PFSK-1 (cell line): ENCODE results near the gene MLYCD.

ENCODE experiments used
- FOXP2 ChIP-seq: optimal IDR thresholded peaks from 2 replicates; pipeline ENCODE3; 2011; ENCODE audit warnings: borderline replicate concordance, control low read depth, inconsistent platforms; ENCODE audit not compliant: insufficient read depth; ENCODE audit errors: extremely low read length, extremely low read depth
- POLR2AphosphoS5 ChIP-seq: IDR thresholded peaks from 2 replicates; pipeline ENCODE4 v1.6.1; 2012; ENCODE audit warnings: low read depth, mild to moderate bottlenecking, control low read depth, low read length, moderate library complexity
- SIN3A ChIP-seq: IDR thresholded peaks from 2 replicates; pipeline ENCODE4 v1.6.1; 2012; ENCODE audit warnings: mild to moderate bottlenecking, low read length, moderate library complexity, borderline replicate concordance; ENCODE audit not compliant: insufficient read depth
- TAF1 ChIP-seq: IDR thresholded peaks from 2 replicates; pipeline ENCODE4 v1.6.1; 2012; ENCODE audit warnings: low read length, control low read depth, borderline replicate concordance; ENCODE audit not compliant: insufficient read depth
- TF ChIP-seq, protein P1 (sequence below), 2 experiments: IDR thresholded peaks; 2 replicates each; pipeline versions ENCODE4 v1.6.1 to v1.8.0; 2011 to 2012; ENCODE audit warnings: low read depth in 2 of 2, low read length in 2 of 2, control low read depth in 1 of 2, inconsistent platforms in 1 of 2, mild to moderate bottlenecking in 1 of 2, moderate library complexity in 1 of 2; ENCODE audit not compliant: insufficient read depth in 1 of 2

The MLYCD gene

DNA sequence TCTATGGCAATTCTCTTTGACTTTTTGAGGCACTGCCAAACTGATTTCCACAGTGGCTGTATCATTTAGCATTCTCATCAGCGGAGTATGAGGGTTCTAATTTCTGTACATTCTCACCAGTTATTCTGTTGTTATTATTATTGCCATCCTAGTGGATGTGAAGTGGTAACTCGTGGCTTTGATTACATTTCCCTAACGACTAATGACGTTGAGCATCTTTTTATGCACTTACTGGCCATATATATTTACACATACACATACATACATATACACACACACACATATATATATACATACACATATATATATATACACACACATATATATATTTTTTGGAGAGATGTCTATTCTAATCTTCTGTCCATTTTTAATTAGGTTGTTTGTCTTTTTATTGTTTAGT lies 3.7 kb upstream of the MLYCD start:
- TF ChIP-seq FOXP2: no peak
- no peak for TF ChIP-seq TAF1
- no peak for TF ChIP-seq POLR2AphosphoS5
- TF ChIP-seq SIN3A: no peak
- TF ChIP-seq, protein P1, sequence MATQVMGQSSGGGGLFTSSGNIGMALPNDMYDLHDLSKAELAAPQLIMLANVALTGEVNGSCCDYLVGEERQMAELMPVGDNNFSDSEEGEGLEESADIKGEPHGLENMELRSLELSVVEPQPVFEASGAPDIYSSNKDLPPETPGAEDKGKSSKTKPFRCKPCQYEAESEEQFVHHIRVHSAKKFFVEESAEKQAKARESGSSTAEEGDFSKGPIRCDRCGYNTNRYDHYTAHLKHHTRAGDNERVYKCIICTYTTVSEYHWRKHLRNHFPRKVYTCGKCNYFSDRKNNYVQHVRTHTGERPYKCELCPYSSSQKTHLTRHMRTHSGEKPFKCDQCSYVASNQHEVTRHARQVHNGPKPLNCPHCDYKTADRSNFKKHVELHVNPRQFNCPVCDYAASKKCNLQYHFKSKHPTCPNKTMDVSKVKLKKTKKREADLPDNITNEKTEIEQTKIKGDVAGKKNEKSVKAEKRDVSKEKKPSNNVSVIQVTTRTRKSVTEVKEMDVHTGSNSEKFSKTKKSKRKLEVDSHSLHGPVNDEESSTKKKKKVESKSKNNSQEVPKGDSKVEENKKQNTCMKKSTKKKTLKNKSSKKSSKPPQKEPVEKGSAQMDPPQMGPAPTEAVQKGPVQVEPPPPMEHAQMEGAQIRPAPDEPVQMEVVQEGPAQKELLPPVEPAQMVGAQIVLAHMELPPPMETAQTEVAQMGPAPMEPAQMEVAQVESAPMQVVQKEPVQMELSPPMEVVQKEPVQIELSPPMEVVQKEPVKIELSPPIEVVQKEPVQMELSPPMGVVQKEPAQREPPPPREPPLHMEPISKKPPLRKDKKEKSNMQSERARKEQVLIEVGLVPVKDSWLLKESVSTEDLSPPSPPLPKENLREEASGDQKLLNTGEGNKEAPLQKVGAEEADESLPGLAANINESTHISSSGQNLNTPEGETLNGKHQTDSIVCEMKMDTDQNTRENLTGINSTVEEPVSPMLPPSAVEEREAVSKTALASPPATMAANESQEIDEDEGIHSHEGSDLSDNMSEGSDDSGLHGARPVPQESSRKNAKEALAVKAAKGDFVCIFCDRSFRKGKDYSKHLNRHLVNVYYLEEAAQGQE (IDR thresholded peaks at IDR 0.05; ENCODE audit: insufficient read depth in 1 of 2, low read depth in 2 of 2, low read length in 2 of 2): no peak

DNA sequence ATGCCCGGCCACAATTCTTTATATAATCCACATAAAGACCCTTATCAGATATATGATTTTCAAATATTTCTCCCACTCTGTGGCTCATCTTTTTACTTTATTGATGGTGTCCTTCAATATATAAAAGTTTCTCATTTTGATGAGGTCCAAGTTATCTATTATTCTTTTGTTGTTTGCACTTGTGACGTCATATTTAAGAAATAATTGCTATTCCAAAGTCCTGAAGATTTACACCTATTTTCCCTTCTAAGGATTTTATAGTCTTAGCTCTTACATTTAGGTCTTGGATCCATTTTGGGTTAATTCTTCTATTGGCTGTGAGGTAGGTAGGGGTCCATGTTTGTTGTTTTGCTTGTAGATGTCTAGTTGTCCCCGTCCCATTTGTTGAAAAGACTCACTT lies 3.0 kb upstream of the MLYCD start:
- no peak for TF ChIP-seq POLR2AphosphoS5
- TF ChIP-seq, protein P1 (IDR thresholded peaks at IDR 0.05; ENCODE audit: insufficient read depth in 1 of 2, low read depth in 2 of 2, low read length in 2 of 2): no peak
- no peak for TF ChIP-seq TAF1
- TF ChIP-seq FOXP2: no peak
- TF ChIP-seq SIN3A: no peak

DNA sequence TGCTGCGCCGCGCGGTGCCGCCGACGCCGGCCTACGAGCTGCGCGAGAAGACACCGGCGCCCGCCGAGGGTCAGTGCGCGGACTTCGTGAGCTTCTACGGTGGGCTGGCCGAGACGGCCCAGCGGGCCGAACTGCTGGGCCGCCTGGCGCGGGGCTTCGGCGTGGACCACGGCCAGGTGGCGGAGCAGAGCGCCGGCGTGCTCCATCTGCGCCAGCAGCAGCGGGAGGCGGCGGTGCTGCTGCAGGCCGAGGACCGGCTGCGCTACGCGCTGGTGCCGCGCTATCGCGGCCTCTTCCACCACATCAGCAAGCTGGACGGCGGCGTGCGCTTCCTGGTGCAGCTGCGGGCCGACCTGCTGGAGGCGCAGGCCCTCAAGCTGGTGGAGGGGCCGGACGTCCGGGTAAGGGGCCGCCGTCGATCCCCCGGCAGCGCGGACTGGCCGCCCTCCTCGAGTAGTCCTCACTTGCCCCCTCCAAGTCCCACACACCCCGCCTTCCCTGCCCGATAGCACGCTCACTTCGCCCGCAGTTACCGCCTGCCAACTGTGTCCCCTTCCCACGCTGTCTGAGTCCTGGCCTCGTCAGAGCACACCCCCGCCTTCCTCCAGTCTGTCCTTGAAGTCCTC lies 470 bp downstream of the MLYCD start:
- no peak for TF ChIP-seq POLR2AphosphoS5
- no peak for TF ChIP-seq TAF1
- TF ChIP-seq, protein P1 (IDR thresholded peaks at IDR 0.05; ENCODE audit: insufficient read depth in 1 of 2, low read depth in 2 of 2, low read length in 2 of 2): no peak
- TF ChIP-seq FOXP2: no peak
- TF ChIP-seq SIN3A: no peak

DNA sequence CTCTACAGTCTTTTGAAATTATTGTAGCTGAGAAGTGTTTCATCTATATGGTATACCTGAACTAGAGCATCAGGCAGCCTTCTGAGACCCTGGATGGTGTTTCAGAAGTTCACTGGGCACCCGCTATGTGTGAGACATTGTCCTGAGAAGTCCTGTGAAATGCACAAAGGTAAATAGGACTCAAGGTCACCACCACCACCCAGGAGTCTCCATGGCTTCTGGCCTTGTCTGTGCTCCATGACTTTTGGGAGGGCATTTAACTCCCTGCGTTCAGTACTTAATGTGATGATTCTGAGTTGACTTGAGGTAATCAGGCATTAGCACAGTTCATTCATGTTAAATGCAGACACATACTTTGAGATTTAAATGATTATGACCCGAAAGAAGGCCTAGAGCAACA lies 1.1 kb downstream of the MLYCD start:
- no peak for TF ChIP-seq SIN3A
- no peak for TF ChIP-seq TAF1

DNA sequence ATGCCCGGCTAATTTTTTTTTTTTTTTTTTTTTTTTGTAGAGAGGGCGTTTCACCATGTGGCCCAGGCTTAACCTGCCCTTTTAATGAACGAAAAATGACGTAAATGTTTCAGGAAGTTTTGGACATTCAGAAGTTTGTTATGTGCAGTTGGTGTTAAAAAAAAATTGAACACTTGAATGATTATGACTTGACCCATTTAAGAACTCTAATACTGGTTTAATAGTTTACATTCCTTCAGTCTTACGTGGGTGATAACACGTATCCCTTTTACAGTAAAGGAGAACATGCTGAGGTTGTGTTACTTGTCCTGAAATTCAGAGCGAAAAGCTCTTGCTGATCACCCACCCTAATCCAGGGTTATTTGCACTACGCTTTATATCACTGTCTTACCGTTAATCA lies 1.7 kb downstream of the MLYCD start:
- TF ChIP-seq, protein P1 (IDR thresholded peaks at IDR 0.05; ENCODE audit: insufficient read depth in 1 of 2, low read depth in 2 of 2, low read length in 2 of 2): no peak
- no peak for TF ChIP-seq FOXP2
- no peak for TF ChIP-seq SIN3A
- no peak for TF ChIP-seq TAF1
- no peak for TF ChIP-seq POLR2AphosphoS5
